ENCODE measurements around the gene GABRP.

DNA sequence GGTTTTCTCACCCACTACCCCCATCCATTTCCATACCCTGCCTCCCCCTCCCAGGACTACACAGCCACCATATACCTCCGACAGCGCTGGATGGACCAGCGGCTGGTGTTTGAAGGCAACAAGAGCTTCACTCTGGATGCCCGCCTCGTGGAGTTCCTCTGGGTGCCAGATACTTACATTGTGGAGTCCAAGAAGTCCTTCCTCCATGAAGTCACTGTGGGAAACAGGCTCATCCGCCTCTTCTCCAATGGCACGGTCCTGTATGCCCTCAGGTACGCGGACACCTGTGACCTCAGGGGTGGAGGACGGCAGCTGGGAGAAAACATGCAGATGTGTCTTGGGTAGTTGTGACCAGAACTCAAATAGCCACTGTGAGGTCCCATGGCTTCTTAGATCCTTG is 11.6 kb downstream of the GABRP start:
- TF ChIP-seq, protein P1, sequence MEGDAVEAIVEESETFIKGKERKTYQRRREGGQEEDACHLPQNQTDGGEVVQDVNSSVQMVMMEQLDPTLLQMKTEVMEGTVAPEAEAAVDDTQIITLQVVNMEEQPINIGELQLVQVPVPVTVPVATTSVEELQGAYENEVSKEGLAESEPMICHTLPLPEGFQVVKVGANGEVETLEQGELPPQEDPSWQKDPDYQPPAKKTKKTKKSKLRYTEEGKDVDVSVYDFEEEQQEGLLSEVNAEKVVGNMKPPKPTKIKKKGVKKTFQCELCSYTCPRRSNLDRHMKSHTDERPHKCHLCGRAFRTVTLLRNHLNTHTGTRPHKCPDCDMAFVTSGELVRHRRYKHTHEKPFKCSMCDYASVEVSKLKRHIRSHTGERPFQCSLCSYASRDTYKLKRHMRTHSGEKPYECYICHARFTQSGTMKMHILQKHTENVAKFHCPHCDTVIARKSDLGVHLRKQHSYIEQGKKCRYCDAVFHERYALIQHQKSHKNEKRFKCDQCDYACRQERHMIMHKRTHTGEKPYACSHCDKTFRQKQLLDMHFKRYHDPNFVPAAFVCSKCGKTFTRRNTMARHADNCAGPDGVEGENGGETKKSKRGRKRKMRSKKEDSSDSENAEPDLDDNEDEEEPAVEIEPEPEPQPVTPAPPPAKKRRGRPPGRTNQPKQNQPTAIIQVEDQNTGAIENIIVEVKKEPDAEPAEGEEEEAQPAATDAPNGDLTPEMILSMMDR (IDR thresholded peaks at IDR 0.05): no peak
- no peak for TF ChIP-seq EZH2 (IDR thresholded peaks at IDR 0.05)
- TF ChIP-seq EZH2phosphoT487 (IDR thresholded peaks at IDR 0.05): no peak

All from neural progenitor cell (in vitro differentiated cells).